IPS-NIHi7 (cell line): ENCODE measurements around the gene ICAM5.
A peak's percentile ranks its signal among the peaks of the same experiment; 100 is the strongest.

Experiments
- DNase-seq: peaks from one replicate; pipeline ENCODE4 v3.0.0; 2012; ENCODE audit warnings: mixed read lengths; ENCODE audit errors: extremely low spot score

ICAM5 gene

DNA sequence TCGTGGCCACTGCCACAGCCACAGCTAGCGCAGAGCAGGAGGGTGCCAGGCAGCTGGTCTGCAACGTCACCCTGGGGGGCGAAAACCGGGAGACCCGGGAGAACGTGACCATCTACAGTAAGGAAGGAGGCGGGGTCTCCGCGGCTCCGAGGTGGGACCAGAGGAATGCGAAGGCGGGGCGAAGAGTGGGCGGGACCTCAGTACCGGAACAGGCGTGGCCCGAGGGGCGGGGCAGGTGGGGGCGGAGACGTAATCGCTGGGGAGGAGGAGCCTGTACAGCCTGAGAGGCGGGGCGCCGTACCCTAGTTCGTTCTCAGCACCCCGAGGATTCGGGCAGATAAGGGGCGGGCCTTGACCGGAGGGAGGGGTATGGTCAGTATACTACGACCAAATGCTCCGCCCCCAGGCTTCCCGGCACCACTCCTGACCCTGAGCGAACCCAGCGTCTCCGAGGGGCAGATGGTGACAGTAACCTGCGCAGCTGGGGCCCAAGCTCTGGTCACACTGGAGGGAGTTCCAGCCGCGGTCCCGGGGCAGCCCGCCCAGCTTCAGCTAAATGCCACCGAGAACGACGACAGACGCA, 2.5 kb downstream of the ICAM5 start:
- peak; percentile 86 for DNase-seq

DNA sequence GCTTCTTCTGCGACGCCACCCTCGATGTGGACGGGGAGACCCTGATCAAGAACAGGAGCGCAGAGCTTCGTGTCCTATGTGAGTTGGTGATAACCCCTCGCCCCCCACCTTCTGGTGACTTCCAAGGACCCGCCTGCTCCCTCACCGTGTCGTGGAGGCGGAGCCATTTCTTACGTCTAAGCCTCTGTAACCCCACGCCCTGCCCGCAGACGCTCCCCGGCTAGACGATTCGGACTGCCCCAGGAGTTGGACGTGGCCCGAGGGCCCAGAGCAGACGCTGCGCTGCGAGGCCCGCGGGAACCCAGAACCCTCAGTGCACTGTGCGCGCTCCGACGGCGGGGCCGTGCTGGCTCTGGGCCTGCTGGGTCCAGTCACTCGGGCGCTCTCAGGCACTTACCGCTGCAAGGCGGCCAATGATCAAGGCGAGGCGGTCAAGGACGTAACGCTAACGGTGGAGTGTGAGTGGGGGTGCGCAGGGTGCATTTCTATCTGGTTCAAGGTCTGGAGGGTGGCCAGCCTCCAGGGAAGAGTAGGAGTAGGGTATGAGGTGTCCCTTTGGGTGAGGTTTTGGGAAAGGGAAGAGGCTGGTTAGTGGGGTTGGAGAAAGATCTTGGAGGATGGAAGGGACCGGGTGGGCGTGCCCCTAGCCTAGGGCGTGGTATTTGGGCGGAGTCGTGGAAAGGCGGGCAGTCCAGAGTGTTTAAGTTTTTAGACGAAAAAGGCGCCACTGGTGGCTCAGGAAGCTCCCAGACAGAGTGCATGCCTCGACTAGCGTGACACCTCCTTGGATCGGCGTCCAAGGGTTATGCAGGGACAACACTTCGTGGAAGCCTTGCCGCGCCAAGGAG, 3.3 kb downstream of the ICAM5 start:
- DNase-seq: no peak

DNA sequence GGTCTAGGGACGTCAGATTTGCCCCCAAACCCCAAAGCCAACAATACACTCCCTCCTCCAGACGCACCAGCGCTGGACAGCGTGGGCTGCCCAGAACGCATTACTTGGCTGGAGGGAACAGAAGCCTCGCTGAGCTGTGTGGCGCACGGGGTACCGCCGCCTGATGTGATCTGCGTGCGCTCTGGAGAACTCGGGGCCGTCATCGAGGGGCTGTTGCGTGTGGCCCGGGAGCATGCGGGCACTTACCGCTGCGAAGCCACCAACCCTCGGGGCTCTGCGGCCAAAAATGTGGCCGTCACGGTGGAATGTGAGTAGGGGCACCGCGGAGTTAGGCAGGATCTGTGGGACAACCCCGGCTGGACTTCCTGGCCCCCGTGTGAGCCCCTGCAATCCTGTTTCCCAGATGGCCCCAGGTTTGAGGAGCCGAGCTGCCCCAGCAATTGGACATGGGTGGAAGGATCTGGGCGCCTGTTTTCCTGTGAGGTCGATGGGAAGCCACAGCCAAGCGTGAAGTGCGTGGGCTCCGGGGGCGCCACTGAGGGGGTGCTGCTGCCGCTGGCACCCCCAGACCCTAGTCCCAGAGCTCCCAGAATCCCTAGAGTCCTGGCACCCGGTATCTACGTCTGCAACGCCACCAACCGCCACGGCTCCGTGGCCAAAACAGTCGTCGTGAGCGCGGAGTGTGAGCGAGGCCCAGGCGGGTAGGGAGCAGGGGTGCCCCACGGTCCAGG, 4.0 kb downstream of the ICAM5 start:
- no peak for DNase-seq

DNA sequence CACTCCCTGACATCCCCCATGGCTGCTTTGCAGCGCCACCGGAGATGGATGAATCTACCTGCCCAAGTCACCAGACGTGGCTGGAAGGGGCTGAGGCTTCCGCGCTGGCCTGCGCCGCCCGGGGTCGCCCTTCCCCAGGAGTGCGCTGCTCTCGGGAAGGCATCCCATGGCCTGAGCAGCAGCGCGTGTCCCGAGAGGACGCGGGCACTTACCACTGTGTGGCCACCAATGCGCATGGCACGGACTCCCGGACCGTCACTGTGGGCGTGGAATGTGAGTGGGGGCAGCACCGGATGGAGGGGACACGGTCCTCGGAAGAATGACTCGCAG, 4.6 kb downstream of the ICAM5 start:
- DNase-seq: peak; percentile 61

DNA sequence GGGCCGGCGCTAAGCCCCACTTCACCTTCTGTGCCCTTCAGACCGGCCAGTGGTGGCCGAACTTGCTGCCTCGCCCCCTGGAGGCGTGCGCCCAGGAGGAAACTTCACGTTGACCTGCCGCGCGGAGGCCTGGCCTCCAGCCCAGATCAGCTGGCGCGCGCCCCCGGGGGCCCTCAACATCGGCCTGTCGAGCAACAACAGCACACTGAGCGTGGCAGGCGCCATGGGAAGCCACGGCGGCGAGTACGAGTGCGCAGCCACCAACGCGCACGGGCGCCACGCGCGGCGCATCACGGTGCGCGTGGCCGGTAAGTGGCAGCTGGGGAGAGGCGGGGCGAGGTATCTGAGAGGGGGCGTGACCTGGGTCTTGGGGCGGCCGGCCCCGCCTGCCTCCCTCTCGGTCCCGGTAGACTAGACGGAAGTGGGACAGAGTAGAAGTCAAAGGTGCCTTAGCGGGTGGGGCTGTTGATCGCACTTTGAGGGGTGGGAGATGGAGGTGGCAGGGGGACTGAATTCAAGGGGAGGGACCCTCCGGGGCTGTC, 5.6 kb downstream of the ICAM5 start:
- no peak for DNase-seq

DNA sequence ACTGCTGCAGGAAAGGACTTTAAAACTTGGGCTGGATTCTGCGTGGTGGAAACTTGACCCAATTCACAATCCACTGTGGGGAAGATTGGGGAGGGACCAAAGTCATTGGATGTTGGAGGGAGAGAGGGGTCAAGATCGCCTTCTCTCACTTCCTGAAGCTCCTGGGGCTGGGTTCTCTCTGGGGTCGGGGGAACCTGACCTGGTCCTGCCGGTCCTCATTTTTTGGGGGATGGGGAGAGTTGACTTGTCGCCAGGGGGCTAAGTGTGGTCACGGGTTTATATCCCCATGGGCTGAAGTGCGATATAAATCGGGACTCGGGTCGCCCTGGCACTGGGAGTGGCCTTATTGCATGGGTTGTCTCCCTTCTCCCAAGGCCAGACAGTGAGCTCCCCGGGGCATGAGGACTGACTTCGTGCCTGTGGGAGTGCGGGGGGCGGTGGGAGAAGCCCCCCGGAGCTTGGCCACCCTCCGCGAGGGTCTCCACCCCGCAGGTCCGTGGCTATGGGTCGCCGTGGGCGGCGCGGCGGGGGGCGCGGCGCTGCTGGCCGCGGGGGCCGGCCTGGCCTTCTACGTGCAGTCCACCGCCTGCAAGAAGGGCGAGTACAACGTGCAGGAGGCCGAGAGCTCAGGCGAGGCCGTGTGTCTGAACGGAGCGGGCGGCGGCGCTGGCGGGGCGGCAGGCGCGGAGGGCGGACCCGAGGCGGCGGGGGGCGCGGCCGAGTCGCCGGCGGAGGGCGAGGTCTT, 6.3 kb downstream of the ICAM5 start:
- DNase-seq: peak; percentile 61

DNA sequence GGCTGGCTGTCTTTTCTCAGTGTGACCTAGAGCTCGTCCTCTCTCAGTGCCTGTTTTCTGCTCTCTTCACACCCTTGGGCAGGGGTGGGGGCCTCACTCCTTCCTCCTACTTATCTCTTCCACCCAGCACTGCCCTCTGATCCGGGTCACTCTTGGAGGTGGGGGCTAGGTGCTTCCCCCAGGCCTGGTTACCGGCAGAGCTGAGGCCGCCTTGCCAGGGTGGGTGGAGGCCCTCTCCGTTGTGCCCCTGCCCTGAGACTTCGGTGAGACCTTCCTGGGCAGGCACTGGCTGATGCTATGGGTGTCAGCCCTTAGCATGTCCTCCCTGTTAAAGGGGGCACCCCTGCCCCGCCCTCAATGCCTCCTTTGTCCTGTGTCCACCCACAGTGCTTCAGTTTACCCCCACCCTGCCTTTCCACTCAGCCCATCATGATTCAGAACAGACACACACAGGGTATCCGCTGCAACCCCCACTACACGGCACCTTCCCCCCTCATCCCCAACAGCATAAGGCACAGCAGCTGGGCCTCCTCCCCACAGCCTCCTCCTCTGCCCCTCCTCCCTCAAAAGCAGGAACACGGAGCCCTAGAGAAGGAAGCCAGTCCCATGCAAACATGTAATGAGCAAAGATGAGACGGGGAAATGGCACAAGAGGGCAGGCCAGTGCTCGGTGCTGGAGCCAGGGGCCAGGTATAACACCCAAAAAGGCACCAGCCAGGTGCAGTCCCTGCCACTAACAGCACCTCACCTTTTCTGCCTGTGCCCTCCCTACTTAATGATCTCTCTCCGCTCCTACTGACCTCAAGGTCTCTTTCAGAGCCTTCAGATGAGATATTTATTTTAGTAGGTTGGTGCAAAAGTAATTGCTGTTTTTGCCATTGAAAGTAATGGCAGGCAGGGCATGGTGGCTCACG, 10.1 kb downstream of the ICAM5 start:
- DNase-seq: no peak

DNA sequence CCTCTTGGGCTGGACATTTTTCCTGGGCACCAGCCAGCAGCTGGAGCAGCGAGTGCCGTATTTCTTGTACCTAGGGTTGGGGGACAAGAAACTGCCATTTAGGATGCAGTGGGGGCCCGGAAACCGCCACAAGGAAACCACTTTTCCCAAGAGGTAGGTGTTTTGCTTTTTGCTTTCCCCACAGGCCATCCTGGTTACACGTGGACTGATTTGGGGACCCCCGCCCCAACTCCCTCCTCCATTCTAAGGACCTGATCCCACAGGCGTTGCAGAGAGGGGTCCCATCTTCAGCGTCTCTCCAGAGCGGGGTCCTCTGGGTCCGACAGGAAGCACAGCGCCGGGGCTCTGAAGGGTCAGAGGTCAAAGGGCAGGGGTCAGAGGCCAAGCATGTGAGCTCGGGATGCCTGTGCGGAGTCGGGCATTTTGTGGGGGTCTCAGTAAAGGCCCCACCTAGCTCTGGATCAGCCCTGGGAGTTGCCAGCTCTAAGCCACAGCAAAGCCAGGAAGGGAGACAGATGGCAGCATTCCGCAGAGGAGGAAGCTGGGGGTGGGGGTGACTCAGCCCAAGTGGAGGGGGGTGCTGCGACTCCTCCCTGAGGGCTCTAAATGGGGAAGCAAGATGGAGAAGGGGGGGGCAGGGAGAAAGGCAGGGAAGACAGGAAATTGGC, 15.5 kb downstream of the ICAM5 start:
- no peak for DNase-seq

DNA sequence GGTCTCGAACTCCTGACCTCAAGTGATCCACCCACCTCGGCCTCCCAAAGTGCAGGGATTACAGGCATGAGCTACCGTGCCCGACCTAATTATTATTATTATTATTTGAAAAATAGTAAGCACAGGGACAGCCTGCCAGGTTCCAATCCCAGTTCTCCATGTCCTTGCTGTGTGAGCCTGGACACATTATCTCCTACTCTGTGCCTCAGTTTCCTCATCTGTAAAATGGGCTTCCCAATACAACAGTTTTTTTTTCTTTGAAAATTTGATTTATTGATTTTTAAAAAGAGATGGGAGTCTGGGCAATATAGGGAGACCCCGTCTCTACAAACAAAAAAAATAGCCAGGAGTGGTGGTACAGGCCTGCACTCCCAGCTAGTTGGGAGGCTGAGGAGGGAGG, 16.6 kb downstream of the ICAM5 start:
- DNase-seq: no peak

DNA sequence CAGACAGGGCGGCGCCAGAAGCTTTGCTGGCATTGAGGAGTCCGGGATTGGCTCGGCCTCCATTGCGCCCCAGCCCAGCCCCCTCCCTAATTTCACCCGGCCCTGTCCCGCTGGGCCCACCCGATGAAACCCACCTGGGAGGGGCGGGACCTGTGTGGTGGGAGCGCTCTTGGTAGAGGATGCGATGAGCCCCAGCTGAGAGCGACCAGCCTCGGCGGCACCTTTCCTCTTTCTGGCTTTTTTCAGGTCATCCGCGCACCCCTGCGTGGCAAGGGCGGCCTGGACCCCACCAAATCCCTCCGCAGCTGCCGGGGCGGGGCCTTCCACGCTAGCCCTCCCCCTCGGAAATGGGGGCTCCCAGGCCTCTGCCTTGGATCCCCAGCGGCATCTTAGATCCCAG, 19.7 kb downstream of the ICAM5 start, which contains the start of gene ZGLP1:
TSS of gene ZGLP1 (minus strand) at position 393 of the 400 bp plus-strand sequence.
- DNase-seq: no peak

DNA sequence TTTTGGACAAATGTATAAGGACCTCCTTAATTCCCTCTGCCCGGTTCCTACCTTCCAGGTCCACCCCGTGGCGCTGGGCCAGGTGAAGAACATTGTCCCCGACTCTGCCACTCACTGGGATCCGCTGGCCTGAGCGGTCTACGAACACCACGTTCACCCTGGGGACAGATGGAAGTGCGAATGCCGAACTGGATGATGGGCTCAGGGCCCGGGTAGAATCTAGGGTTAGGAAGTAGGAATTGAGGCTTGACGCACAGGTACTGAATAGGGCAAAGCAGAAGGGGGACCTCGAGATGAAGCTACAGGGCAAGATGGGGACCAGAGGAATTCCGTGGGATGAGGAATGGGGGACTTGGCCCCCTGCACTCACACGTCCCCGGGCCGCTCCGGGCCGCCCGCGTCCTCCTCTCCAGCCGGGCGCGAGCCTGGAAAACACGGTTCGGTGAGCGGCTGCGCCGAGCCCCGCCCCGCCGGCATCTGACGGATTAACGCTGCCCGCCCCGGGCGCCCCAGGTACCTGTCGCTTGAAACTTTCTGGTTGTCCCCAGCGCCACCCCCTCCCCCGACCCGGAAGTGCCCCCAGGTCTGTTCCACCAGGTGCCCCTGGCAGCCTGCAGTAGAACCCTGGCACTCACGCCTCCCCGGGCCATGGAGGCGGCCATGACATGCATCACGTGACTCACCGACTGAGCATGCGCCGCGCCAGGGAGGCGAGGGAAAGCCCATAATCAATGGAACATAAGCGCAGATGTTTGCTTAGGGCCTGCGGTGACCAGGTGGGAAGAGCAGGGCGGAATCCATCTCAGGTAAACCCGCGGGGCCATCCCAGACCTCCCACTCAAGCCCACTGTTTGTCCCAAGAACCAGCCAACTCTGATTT, 25.8 kb downstream of the ICAM5 start, which contains the start of gene FDX2:
TSS of gene FDX2 (minus strand) at position 681 of the 880 bp plus-strand sequence. CDS start at position 662, 19 bp downstream.
- DNase-seq: peak; percentile 95

DNA sequence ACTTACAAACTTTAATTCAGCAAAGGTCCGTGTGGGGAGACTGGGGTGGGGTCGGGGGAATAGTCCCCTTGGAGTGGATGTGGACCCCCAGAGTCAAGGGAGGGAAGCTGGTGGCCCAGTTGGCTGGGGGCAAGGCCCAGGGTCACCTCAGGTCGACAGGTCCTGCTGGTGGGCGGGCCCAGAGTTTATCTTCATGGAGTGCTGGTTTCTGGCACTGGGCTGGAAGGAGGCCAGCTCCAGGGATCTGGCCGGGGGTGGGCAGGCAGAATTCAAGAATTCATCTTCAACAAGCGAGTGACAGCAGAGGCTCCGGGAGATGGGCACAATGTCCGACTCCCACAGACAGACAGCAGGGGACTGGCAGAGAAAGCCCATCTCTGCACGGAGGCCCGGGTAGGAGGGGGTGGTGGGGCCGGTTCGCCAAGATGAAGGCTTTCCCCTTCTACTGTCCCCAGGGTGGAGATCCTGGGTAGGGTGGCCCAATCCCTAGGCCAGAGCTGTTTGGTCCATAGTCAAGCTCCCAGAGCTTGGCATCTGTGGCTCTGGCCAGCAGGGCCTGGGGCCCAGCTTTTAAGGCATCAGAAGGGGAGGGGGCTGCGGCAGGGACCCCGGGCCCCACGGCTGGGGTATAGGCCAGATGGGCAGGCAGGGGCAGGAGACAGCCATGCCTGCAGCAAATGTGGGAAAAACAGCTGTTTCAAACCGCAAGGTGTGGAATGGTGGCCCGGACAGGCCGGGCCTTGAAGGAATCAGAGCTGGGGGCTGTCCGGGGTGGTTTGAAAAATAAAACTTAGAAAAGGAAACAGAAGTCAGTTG, 26.7 kb downstream of the ICAM5 start:
- no peak for DNase-seq

DNA sequence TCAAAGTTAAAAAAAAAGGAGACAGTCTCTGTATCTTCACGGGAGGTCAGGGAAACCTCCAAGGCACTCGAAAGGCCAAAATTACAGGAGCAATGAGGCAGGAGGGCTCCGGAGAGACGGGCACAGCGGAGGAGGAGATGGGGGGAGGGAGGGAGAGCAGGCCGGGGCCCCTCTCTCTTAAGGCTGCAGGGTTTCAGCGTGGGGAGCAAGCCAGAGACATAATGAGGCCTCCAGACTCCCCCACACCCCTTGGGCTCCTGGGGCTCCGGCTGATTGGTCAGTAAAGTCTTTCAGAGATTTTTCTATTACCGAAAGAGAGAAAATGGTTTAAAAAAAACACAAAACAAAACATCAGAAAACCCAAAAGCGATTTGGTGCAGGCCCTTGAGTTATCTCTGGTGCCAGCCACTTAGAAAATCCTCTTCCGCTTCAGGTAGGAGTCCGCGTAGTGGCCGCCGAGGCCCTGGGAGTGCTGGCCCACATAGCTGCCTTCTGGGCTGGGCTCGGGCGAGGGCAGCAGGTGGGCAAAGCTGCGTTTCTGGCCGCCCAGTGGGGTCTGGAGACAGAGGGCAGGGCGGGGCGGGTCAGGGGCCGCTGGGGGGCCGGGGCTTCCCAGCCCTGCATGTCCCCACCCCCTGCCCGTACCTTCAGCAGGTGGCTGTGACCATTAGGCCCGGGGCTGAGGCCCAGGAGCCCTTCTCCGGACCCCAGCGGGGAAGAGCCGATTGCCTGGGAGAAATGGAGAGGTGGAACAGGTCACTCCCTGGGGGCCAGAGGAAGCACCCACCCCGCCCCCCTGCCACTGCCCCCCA, 27.5 kb downstream of the ICAM5 start:
- no peak for DNase-seq

DNA sequence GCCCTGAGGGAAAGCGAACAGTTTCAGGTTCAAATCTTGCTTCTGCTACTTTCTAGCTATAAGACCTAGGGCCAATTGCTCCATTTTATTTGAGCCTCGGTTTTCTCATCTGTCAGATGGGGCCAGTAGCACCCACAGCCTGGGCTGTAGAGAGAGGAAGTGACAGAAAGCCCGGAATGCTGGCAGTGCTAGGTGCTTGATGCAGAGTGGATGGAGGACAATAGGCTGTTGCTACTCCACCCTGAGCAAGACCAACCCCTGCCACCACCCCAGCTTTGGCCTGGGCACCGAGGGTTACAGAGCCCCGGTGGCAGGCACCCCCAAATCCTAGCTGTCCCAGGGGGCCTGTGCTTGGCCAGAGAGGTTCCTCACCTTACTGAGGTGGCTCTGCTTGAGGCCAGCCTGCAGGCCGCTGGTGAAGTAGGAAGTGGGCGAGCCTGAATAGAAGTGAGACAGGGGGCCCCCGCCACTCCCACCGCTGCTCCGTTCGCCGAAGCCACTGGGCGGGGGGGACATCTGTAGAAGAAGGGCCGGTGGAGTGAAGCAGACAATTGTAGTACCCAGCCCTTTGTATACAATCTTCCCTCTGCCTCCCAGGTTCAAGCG, 28.2 kb downstream of the ICAM5 start:
- DNase-seq: no peak

DNA sequence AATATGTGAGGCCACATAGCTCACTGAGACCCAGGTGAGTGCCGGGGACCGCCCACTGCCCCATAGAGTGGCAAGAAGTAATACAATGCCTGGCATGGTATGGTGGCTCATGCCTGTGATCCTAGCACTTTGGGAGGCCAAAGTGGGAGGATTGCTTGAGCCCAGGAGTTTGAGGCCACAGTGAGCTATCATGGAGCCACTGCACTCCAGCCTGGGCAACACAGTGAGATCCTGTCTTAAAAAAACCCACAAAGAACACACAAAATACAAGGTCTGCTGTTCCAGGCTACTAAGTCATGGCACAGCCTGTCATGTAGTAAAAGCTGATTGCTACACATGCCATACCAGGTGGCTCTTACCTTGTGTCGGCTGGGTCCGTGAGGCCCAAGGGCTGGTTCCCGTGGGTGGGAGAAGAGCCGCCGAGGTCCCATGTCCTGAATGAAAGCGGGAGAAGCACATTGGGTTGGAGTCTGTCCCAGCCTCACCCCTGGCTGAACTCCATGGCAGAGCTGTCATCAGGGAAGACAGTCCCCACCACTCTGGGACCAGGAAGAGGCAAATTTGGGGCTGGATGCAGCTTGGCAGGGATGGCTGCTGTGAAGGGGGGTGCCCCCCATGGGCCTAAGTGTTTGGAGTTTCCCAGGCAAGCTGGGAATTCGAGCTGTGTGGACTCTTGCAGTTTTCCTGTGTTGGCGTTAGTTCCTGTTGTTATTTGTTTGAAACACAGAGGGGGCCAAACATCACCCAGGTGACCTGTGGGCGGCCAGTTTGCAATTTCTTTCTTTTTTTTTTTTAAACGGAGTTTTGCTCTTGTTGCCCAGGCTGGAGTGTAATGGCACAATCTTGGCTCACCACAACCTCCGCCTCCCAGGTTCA, 29.3 kb downstream of the ICAM5 start:
- no peak for DNase-seq
